ENCODE data around the gene CD99. TPM values are rescaled to one million over a fixed set of nuclear protein-coding genes. Genes with fewer than 3 reads are reported as not detected.
"Not testable (repeated sequence)": the region's sequence is repeated elsewhere in the genome, so short reads cannot be mapped to it uniquely, and the experiment has no call there.

Gene CD99
- total and polyA plus RNA-seq, 8 donors = 176 to 313 (median 247) TPM

- H3K27ac ChIP-seq = no peak overlapping the region
- TF ChIP-seq CTCF (IDR thresholded peaks at IDR 0.05) = no peak
- no peaks in the 10 kb centered on the region for H3K9me3 ChIP-seq
- no peaks in the 10 kb centered on the region for H3K36me3 ChIP-seq
- DNase-seq (no peak), ATAC-seq (no peak)
- no peaks in the 10 kb centered on the region for H3K4me1 ChIP-seq
- intact Hi-C loops (cut with DNase I) = no loop called here
- H3K27me3 ChIP-seq = no peaks in the 10 kb centered on the region
- H3K4me3 ChIP-seq = no peak overlapping the region
These were observed 20.1 kb upstream of the CD99 start for GRCh38 chrX:2670978-2671377.

- Histone ChIP-seq H3K36me3 (no peaks in the 10 kb centered on the region), H3K27ac (no peak overlapping the region), H3K4me1 (no peaks in the 10 kb centered on the region), H3K9me3 (no peaks in the 10 kb centered on the region), H3K27me3 (no peaks in the 10 kb centered on the region), H3K4me3 (no peak overlapping the region)
- DNase-seq (no peak), ATAC-seq (no peak)
- no peak for TF ChIP-seq CTCF (IDR thresholded peaks at IDR 0.05)
- intact Hi-C loops (cut with DNase I) = no loop called here
These were observed 19.0 kb upstream of the CD99 start for GRCh38 chrX:2672084-2672483.

GRCh38 chrX:2673611-2674010 lies 17.5 kb upstream of the CD99 start:
- Histone ChIP-seq H3K27ac (no peak overlapping the region), H3K27me3 (no peaks in the 10 kb centered on the region), H3K36me3 (no peaks in the 10 kb centered on the region), H3K4me1 (no peaks in the 10 kb centered on the region), H3K9me3 (no peaks in the 10 kb centered on the region), H3K4me3 (no peak overlapping the region)
- DNase-seq (no peak), ATAC-seq (no peak)
- intact Hi-C loops (cut with DNase I) = no loop called here
- TF ChIP-seq CTCF (IDR thresholded peaks at IDR 0.05) = no peak

- H3K4me1 ChIP-seq; H3K27me3 ChIP-seq; H3K36me3 ChIP-seq; ATAC-seq; DNase-seq; H3K4me3 ChIP-seq; H3K27ac ChIP-seq; intact Hi-C loops (cut with DNase I); H3K9me3 ChIP-seq: not testable (repeated sequence)
These were observed 15.4 kb upstream of the CD99 start for GRCh38 chrX:2675657-2676200.

- Histone ChIP-seq H3K4me3 (no peak overlapping the region), H3K4me1 (no peaks in the 10 kb centered on the region), H3K27ac (no peak overlapping the region), H3K27me3 (no peaks in the 10 kb centered on the region), H3K36me3 (no peaks in the 10 kb centered on the region), H3K9me3 (no peaks in the 10 kb centered on the region)
- intact Hi-C loops (cut with DNase I) = no loop called here
- peak; percentile 39 for ATAC-seq
- no peak for TF ChIP-seq CTCF (IDR thresholded peaks at IDR 0.05)
- DNase-seq = no peak
These were observed 14.1 kb upstream of the CD99 start for GRCh38 chrX:2676794-2677675.

Data from left lung (tissue), 10 donors.